ENCODE data around the gene LUZP2. TPM values are rescaled to one million over a fixed set of nuclear protein-coding genes. Genes with fewer than 3 reads are reported as not detected.

LUZP2 gene
- total RNA-seq, 1 donor from 2014 or later = not detected

DNA sequence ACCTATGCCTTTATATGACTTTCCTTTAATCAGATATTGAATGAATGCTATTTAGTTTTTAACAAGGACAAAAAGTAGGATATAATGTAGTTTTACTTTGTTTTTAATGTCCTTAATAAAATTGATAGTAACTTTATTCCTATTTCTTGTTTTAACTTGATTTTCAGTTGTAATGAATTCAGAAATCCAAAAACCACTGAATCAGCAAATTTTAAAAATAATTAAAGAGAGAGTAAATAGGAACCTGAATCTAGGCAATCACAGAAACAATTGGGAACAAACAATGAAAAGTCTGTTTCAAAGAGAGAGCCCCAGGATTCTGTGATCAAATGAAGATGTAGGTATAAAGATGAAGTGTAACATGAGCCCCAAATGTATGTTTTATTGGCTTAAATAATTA, 556.0 kb downstream of the LUZP2 start:
- ATAC-seq = no peak
- no peak for DNase-seq (ENCODE audit: low spot score)

DNA sequence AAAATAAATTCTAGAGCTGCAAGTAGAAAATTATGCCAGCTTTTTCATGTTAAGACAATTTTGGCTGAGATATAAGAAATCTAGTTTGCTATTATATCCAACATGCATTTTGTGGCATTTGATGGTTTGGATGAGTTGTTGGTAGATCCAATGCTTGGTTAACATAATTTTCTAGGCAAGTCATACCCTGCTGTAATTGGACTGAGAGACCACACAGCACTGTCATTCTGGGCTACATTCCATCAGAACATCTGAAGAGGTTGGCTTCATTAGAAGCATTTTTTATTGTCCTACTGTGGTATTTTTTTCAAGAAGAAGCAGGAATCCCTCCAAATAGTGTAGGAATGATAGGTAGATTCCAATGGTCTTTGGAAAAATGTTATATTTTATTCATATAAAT, 561.0 kb downstream of the LUZP2 start:
- no peak for DNase-seq (ENCODE audit: low spot score)
- no peak for ATAC-seq

DNA sequence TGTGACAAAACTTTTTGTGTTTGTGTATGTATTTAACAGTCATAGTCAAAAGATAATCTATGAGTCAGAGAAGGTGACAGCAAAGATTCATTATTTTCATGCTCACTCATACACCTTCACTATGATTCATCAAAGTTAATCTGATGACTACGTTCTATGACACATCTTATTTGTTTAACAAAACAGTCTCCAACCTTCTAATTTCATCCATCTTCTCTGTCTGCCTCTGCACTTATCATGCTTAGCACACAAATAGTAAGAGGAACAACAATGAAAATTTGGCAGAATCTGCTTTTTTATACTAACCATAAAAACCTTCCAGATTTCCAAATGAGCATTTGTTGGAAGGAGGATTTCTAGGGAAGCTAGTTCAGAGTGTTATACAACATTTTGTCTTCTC, 568.9 kb downstream of the LUZP2 start:
- DNase-seq (ENCODE audit: low spot score) (no peak), ATAC-seq (no peak)

DNA sequence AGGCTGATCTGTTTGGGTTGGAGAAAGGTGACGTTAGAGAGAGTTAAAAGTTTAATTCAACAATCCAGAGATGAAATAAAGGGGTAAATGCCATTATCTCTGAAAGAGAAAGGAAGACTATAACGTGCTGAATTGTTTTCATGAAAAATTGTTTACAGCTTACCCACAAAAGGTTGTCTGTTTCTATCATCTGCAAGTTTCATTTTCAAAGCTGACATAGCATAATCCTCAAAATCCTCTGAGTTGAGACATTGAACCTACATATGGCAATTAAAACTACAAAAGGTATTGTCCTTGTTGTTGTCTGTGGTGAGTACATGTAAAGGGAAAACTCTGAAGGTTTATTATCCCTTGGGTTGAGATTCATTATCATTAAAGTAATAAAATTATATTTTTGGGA, 569.9 kb downstream of the LUZP2 start:
- ATAC-seq = no peak
- no peak for DNase-seq (ENCODE audit: low spot score)

DNA sequence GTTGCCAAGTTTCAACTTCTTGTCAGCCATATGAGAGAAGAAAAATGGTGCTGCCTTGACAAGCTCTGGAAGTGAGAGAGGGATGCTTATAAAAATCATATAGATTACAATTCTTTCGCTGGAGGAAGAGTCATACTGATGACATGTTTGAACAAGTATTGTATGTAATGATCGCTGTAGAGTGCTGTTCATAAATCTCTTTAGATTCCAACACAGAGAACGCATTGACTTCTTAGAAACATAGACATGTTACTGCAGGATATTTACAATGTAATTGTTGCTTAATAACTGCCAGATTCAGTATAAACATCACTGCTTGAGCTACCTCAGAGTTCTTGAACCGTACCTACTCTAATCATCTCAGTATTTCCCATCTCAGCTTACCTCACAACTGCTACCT, 571.6 kb downstream of the LUZP2 start:
- no peak for ATAC-seq
- DNase-seq (ENCODE audit: low spot score) = no peak

DNA sequence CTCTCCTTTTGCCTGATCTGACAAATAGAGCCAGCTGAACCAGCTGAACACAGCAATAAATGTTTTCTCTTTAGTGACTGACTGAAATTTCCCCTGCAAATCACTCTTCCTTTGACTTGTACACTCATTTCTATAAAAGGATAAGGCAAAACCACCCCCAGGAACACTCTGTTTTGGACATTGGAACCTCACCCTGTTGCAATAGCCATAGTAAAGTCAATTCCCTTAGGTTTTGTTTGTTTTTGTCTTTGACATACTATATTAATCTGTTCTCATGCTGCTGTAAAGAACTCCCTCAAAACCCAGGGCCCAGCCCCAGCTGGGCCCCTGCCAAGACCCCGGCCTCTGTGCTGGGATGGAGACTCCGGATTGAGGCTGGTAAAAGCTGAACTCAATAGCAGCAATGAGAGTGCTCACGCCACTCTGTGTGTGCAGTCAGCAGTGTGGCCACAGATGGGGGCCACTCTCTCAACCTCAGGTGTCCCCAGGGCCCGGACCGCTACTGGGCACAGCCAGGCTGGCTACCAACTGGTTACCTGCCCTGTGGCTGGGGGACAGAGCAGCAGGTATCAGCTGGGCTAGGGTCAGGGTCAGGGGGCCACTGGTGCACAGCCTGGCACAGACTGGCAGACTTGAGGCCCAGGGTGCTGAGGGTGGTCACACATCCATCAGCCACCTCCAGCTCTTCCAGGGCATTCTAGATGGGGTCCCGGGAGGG, 597.4 kb downstream of the LUZP2 start:
- ATAC-seq (peak; percentile 96), DNase-seq (ENCODE audit: low spot score) (peak; percentile 47)

DNA sequence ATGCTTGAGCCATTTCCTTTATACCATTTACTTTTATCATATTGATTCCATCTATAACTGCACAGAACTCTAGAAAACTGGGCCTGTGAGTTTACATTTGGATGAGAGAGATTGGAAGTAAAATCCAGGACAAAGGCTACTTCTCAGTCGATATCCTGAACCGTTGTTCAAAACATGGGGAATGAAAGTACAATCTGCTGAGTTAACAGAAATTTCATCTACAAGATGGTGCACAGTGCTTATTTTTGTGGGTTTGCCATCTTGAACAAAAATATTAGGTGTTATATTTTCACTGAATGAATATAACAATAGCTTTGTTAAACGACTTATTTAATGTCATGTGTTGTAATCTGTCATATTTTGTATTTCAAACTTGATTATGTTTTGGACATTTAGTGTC, 622.6 kb downstream of the LUZP2 start:
- DNase-seq (ENCODE audit: low spot score) (no peak), ATAC-seq (no peak)
